GM21423 (cell line): ENCODE results near the gene TUBB1.
A peak's percentile ranks its signal among the peaks of the same experiment; 100 is the strongest.
"Not testable (repeated sequence)": the region's sequence is repeated elsewhere in the genome, so short reads cannot be mapped to it uniquely, and the experiment has no call there.

ENCODE experiments used
- ATAC-seq: cut with Tn5 transposase; IDR thresholded peaks from one replicate; pipeline ENCODE4 v1.9.1; 2021; ENCODE audit warnings: mild to moderate bottlenecking, moderate library complexity; ENCODE audit not compliant: unreplicated experiment

Gene TUBB1

GRCh38 chr20:59004763-59005522, 14.3 kb upstream of the TUBB1 start:
- ATAC-seq, result peak; percentile 53

GRCh38 chr20:59005523-59006166, 13.6 kb upstream of the TUBB1 start:
- no peak for ATAC-seq

GRCh38 chr20:59006167-59006863, 12.9 kb upstream of the TUBB1 start:
- no peak for ATAC-seq

GRCh38 chr20:59006864-59007664, 12.2 kb upstream of the TUBB1 start, which contains the start of gene CTSZ:
Gene CTSZ, minus strand, starts transcription at chr20:59007254. Its CDS starts 126 bp downstream, at chr20:59007128.
- ATAC-seq, result no peak

- ATAC-seq, result peak; percentile 28
These were observed 11.3 kb upstream of the TUBB1 start for GRCh38 chr20:59007665-59008511.

- no peak for ATAC-seq
These were observed 10.4 kb upstream of the TUBB1 start for GRCh38 chr20:59008715-59009336.

- ATAC-seq, result no peak
These were observed 8.8 kb upstream of the TUBB1 start for GRCh38 chr20:59010321-59010994.

- no peak for ATAC-seq
These were observed 8.0 kb upstream of the TUBB1 start for GRCh38 chr20:59010995-59011873.

GRCh38 chr20:59011874-59012157, 7.4 kb upstream of the TUBB1 start:
- ATAC-seq, result not testable (repeated sequence)

GRCh38 chr20:59013031-59013951, 5.9 kb upstream of the TUBB1 start:
- ATAC-seq, result no peak

- ATAC-seq, result no peak
These were observed 5.1 kb upstream of the TUBB1 start for GRCh38 chr20:59013959-59014608.

GRCh38 chr20:59014680-59015389, 4.4 kb upstream of the TUBB1 start:
- no peak for ATAC-seq

GRCh38 chr20:59015411-59015810, 3.8 kb upstream of the TUBB1 start:
- no peak for ATAC-seq

GRCh38 chr20:59015812-59016711, 3.2 kb upstream of the TUBB1 start:
- ATAC-seq, result no peak
